ENCODE measurements around the gene NRG3.

The NRG3 gene

DNA sequence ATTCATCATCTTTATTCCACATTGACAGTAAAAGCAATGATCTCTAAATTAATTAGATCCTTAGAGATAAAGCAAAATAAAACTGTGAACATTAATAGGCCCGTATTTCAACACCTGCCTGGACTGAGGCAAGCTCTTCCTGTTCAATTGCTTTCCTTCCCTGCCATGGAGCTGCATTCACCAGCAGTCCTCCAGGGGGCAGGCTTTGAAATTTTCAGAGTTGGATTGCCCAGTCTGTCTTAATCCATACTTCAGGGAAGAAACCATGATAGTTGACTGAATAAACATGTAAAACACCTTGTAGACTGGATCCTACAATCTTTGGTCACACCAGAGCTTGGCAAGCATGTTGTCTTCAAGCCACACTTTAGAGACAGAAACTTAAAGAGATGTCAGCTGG is 936.6 kb downstream of the NRG3 start:
- H3K36me3 ChIP-seq = no peaks in the 10 kb centered on the region
- DNase-seq = peak; percentile 20
- H3K4me1 ChIP-seq = peaks cover 4% of the 10 kb centered on the region
- TF ChIP-seq, protein P1, sequence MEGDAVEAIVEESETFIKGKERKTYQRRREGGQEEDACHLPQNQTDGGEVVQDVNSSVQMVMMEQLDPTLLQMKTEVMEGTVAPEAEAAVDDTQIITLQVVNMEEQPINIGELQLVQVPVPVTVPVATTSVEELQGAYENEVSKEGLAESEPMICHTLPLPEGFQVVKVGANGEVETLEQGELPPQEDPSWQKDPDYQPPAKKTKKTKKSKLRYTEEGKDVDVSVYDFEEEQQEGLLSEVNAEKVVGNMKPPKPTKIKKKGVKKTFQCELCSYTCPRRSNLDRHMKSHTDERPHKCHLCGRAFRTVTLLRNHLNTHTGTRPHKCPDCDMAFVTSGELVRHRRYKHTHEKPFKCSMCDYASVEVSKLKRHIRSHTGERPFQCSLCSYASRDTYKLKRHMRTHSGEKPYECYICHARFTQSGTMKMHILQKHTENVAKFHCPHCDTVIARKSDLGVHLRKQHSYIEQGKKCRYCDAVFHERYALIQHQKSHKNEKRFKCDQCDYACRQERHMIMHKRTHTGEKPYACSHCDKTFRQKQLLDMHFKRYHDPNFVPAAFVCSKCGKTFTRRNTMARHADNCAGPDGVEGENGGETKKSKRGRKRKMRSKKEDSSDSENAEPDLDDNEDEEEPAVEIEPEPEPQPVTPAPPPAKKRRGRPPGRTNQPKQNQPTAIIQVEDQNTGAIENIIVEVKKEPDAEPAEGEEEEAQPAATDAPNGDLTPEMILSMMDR (IDR thresholded peaks at IDR 0.05; ENCODE audit: low read depth, low read length) = peak; percentile 80
- no peaks in the 10 kb centered on the region for H3K27me3 ChIP-seq
- H3K4me3 ChIP-seq (ENCODE audit: low read depth, low read length) = no peak overlapping the region
- H3K9me3 ChIP-seq = no peaks in the 10 kb centered on the region

GRCh38 chr10:82813856-82814255 is 938.9 kb downstream of the NRG3 start:
- no peaks in the 10 kb centered on the region for H3K9me3 ChIP-seq
- H3K27me3 ChIP-seq = no peaks in the 10 kb centered on the region
- peaks cover 4% of the 10 kb centered on the region for H3K4me1 ChIP-seq
- DNase-seq = peak; percentile 34
- H3K4me3 ChIP-seq (ENCODE audit: low read depth, low read length) = no peak overlapping the region
- TF ChIP-seq, protein P1 (IDR thresholded peaks at IDR 0.05; ENCODE audit: low read depth, low read length) = no peak
- H3K36me3 ChIP-seq = no peaks in the 10 kb centered on the region

DNA sequence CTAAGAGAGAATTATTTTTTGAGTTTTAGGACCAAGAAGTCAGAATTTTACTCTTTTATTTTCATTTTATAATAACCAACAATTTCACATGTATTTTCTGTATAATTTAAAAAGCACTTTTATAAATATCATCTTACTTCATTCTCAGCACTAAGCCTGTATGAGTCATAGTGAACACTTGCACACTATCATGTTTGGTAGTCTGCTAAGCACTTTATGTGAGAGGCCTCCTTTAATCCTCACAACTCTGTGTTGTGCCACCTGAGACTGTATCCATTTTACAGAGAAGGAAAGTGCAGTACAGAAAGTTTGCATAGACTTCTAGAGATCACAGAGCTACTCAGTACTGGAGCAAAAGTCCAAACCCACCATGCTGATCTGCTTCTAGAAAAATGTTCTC is 939.6 kb downstream of the NRG3 start:
- H3K36me3 ChIP-seq = no peaks in the 10 kb centered on the region
- H3K4me3 ChIP-seq (ENCODE audit: low read depth, low read length) = no peak overlapping the region
- no peaks in the 10 kb centered on the region for H3K9me3 ChIP-seq
- H3K4me1 ChIP-seq = peaks cover 4% of the 10 kb centered on the region
- TF ChIP-seq, protein P1 (IDR thresholded peaks at IDR 0.05; ENCODE audit: low read depth, low read length) = no peak
- H3K27me3 ChIP-seq = no peaks in the 10 kb centered on the region
- DNase-seq = no peak

- Histone ChIP-seq H3K27me3 (no peaks in the 10 kb centered on the region), H3K4me3 (ENCODE audit: low read depth, low read length) (no peak overlapping the region), H3K9me3 (no peaks in the 10 kb centered on the region), H3K4me1 (peaks cover 4% of the 10 kb centered on the region), H3K36me3 (no peaks in the 10 kb centered on the region)
- TF ChIP-seq, protein P1 (IDR thresholded peaks at IDR 0.05; ENCODE audit: low read depth, low read length) = no peak
- no peak for DNase-seq
These were observed 940.7 kb downstream of the NRG3 start for GRCh38 chr10:82815680-82816079.

GRCh38 chr10:82817676-82818422 is 942.9 kb downstream of the NRG3 start:
- H3K4me1 ChIP-seq = peaks cover 4% of the 10 kb centered on the region
- no peak for DNase-seq
- no peaks in the 10 kb centered on the region for H3K36me3 ChIP-seq
- no peak overlapping the region for H3K4me3 ChIP-seq (ENCODE audit: low read depth, low read length)
- H3K9me3 ChIP-seq = no peaks in the 10 kb centered on the region
- no peaks in the 10 kb centered on the region for H3K27me3 ChIP-seq
- TF ChIP-seq, protein P1 (IDR thresholded peaks at IDR 0.05; ENCODE audit: low read depth, low read length) = no peak

DNA sequence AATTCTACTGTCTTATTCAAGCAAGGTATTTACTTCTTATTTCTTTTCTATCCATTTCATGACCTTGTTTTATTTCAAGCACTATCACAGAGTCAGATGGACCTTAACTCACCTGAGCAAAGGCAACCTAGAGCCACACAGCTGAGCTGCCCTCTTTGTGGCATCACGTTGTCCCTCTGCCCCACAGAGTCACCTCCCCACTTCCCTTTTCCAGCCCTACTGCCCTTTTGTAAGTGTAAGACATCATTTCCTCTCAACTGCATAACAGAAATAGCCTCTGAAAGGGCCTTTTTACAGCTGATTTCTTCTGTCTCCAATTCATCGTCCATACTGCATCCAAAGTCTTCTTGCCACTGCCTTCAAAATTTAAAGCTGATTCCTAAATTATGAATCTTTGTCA is 946.0 kb downstream of the NRG3 start:
- no peak overlapping the region for H3K4me3 ChIP-seq (ENCODE audit: low read depth, low read length)
- H3K27me3 ChIP-seq = no peaks in the 10 kb centered on the region
- H3K36me3 ChIP-seq = no peaks in the 10 kb centered on the region
- H3K9me3 ChIP-seq = no peaks in the 10 kb centered on the region
- DNase-seq = no peak
- H3K4me1 ChIP-seq = peaks cover 8% of the 10 kb centered on the region; the same call in 1 of the 2 replicates
- TF ChIP-seq, protein P1 (IDR thresholded peaks at IDR 0.05; ENCODE audit: low read depth, low read length) = no peak

Data from BE2C (cell line).